ENCODE results near the gene PREX1.
"Not testable (repeated sequence)": the region's sequence is repeated elsewhere in the genome, so short reads cannot be mapped to it uniquely, and the experiment has no call there.

DNA sequence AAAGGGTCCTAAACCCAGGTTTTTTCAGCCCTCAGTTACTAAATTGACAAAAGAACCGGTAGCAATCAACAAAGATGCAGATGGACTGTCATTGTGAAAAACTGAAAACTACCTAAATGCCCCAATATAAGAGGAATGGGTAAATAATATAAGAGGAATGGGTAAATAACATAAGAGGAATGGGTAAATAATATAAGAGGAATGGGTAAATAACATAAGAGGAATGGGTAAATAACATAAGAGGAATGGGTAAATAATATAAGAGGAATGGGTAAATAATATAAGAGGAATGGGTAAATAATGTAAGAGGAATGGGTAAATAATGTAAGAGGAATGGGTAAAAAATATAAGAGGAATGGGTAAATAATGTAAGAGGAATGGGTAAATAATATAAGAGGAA lies 15.7 kb downstream of the PREX1 start:
- TF ChIP-seq POLR2A (IDR thresholded peaks at IDR 0.05): not testable (repeated sequence)
- TF ChIP-seq, protein P1, sequence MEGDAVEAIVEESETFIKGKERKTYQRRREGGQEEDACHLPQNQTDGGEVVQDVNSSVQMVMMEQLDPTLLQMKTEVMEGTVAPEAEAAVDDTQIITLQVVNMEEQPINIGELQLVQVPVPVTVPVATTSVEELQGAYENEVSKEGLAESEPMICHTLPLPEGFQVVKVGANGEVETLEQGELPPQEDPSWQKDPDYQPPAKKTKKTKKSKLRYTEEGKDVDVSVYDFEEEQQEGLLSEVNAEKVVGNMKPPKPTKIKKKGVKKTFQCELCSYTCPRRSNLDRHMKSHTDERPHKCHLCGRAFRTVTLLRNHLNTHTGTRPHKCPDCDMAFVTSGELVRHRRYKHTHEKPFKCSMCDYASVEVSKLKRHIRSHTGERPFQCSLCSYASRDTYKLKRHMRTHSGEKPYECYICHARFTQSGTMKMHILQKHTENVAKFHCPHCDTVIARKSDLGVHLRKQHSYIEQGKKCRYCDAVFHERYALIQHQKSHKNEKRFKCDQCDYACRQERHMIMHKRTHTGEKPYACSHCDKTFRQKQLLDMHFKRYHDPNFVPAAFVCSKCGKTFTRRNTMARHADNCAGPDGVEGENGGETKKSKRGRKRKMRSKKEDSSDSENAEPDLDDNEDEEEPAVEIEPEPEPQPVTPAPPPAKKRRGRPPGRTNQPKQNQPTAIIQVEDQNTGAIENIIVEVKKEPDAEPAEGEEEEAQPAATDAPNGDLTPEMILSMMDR (IDR thresholded peaks at IDR 0.05 in 4 of 5, conservative IDR thresholded peaks at IDR 0.05 in 1 of 5): not testable (repeated sequence)

Data from gastrocnemius medialis (tissue), 4 donors.